Measurements from ENCODE around the gene ANAPC1.
"Not testable (repeated sequence)": the region's sequence is repeated elsewhere in the genome, so short reads cannot be mapped to it uniquely, and the experiment has no call there.

Gene ANAPC1

DNA sequence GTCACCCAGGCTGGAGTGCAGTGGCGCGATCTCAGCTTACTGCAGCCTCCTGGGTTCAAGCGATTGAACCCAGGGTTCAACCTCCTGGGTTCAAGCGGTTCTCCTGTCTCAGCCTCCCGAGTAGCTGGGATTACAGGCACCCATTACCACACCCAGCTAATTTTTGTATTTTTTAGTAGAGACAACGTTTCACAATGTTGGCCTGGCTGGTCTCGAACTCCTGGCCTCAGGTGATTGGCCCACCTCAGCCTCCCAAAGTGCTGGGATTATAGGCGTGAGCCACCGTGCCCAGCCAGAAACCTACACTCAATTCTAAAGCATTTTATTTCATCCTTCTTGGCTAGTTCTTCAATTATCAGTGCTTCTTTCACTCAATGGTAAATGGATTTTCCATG is 21.5 kb upstream of the ANAPC1 start:
- not testable (repeated sequence) for FAIRE-seq

DNA sequence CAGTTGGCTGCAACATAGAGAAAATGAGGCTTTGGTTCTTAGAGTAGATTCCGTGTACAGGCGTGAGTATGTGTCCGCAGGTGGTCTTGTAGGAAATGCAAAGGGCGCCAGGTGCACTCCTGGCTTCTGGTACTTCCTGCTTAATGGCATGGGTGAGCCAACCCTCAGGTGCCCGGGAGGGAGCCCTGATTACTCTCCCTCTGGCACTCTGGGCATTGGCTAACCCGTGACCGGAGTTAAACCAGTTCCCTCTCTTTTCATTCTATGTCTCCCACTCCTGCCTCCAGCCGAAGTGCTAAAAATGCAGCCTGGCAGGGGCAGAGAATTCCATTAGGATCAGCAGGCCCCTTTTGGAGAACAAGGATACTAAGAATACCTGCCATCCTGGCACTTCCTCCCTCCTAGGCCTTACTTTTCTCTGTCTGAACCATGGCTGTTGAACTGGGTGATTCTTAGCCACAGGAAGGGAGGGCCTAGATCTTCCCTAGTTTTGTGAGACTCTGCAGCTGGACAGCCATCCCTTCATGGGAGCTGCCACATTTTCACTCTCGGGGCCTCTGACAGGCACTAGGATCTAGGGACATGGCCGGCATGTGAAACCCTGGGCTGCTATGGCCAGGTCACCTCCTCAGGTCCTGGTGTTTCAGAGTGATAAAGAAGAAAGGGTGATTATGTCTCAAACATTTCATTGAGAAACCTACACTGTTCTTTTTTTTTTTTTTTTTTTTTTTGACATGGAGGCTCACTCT is 20.9 kb upstream of the ANAPC1 start:
- FAIRE-seq = no peak

GRCh38 chr2:111903930-111904439 is 20.0 kb upstream of the ANAPC1 start:
- no peak for FAIRE-seq

- FAIRE-seq = no peak
Observed at GRCh38 chr2:111903516-111903915, 19.5 kb upstream of the ANAPC1 start.

GRCh38 chr2:111900859-111901258 is 16.9 kb upstream of the ANAPC1 start:
- no peak for FAIRE-seq

- no peak for FAIRE-seq
Observed at GRCh38 chr2:111898703-111899514, 14.9 kb upstream of the ANAPC1 start.

DNA sequence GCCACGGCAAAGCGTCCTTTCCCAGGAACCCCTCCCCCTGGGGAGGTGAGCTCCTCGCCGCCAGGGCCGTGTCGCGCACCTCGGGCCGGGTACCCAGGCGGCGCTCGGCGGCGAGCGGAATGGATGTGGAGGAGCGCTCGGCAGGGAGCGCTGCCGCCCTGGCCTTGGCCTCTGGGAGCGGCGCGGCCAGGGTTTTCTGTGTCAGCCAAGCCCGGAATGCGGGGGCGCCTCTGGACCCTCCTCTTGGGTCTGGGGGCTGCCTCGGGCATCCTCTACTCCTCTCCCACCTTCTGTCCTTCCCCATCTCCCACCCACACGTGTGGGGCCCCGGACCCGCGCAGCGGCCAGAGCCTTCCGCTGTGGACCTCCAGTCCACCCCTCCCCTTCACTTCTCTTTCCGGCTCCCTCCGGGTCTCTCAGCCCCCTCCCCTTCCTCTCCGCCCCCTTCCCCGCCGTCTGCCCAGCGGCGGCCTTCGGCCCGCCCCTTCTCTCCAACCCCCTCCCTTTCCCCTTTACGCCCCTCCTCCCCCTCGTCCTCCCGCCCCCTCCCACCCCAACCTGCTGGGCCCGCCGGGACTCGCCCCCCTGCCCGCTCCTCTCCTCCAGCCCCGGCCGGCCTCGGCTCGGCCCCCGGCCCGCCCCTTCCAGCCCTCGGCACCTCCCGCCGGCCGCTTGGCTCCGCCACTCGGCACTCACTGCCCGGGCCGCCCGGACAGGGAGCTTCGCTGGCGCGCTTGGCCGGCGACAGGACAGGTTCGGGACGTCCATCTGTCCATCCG is 14.1 kb upstream of the ANAPC1 start, which contains the start of gene MERTK:
Gene MERTK (plus strand): TSS at position 684 of the 779 bp plus-strand sequence. CDS start 129 bp downstream, outside the sequence.
- FAIRE-seq = no peak

- FAIRE-seq = no peak
Observed at GRCh38 chr2:111897630-111897923, 13.6 kb upstream of the ANAPC1 start.

GRCh38 chr2:111896576-111896975 is 12.6 kb upstream of the ANAPC1 start:
- FAIRE-seq = no peak

GRCh38 chr2:111896024-111896423 is 12.0 kb upstream of the ANAPC1 start:
- no peak for FAIRE-seq

DNA sequence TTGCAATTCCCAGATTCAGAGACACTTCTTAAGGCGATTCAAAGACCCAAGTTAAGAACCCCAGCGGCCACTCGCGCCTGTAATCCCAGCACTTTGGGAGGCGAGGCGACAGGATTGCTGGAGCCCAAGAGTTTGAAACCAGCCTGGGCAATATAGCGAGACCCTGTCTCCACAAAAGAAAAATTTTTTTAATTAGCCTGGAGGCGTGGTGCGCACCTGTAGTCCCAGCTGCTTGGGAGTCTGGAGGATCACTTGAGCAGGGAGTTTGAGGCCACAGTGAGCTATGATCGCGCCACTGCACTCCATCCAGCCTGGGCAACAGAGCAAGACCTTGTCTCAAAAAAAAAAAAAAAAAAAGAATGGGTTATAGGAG is 585 bp upstream of the ANAPC1 start:
- FAIRE-seq = no peak

DNA sequence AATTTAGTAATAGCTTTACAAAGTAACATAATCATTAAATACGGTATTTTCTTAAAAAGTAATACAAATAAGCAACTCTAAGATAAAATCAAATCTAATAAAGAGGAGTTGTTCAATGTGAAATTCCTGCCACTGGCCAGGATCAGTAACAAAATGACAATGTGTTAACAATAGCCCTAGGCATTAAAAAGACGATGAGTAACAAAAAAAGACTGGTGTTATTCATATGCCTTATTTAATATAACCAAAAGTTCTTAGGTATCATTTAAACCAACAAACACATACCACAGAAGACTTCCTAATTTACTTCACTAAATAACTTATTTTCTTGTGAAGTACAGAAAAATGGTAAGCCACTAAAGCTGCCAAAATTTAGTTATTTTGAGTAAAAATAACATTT is 11.2 kb downstream of the ANAPC1 start:
- FAIRE-seq = peak; percentile 9

DNA sequence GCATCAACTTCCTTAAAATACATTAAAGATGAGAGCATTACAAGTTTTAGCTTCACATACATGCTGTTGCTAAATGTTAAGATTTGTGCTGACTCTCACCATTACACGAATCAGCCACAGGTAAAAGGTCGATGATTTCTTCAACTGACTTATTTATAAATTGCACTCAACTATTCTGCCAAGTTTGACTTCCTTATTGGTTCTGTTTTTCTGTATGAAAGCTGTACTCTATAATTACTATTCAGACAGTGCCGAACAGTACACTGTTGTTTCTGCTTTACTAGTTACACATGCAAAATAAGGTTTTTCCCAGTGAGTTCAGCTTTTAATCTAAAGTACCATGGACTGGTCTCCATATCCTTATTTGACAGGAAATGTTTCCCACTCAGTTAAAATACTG is 18.9 kb downstream of the ANAPC1 start:
- not testable (repeated sequence) for FAIRE-seq

- not testable (repeated sequence) for FAIRE-seq
Observed at GRCh38 chr2:111860005-111860404, 24.0 kb downstream of the ANAPC1 start.

- not testable (repeated sequence) for FAIRE-seq
Observed at GRCh38 chr2:111852544-111852943, 31.4 kb downstream of the ANAPC1 start.

- FAIRE-seq = not testable (repeated sequence)
Observed at GRCh38 chr2:111850646-111851045, 33.3 kb downstream of the ANAPC1 start.

- not testable (repeated sequence) for FAIRE-seq
Observed at GRCh38 chr2:111839625-111840282, 44.2 kb downstream of the ANAPC1 start.

DNA sequence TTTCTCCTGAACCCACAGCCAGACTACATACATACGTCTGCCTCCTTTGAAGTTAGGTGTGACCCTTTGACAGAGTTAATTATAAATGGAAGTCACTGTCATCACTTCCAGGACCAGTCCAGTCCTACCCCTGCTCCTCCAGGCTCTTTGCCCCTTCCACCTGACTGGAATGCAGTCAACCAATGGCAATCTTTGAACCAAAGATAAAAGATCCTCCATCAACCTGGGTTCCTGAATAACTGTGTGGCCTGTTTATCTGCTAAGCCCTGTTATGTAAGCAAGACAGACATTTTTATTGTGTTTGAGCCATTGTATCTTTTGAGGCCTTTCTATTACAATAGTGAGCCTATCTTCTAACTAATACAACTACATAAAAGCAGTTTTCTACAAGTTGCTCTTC is 45.0 kb downstream of the ANAPC1 start:
- not testable (repeated sequence) for FAIRE-seq

DNA sequence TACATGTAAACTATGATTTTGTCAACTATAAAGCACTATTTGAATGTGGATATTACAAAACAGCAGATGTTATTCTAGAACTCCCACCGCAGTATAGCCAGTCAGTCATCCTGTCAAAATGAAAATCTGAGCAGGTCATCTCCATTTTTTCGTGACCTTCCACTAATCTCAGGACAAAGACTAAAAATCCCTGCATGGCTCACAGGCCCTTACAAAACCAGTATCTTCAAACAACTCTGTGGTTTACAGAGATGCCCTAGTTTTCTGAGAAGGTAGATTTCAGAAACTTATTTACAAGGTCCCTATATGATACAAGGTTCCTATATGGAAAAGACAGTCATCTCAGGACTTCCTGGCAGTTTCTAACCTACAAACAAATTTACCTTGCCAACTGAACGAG is 49.8 kb downstream of the ANAPC1 start:
- not testable (repeated sequence) for FAIRE-seq

DNA sequence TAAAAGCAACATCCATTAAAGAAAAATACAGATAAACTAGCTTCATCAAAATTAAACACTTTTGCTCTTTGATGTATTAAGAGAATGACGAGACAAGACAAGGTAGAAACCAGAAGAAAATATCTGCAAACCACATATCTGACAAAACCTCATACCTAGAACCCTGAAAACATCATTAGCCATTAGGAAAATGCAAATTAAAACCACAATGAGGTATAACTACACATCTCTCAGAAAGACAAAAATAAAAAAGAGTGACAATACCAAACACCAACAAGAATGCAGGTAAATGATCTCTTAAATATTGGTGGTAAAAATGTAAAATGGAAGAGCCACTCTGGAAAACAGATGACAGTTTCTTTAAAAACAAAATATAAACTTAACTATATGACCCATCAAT is 53.5 kb downstream of the ANAPC1 start:
- not testable (repeated sequence) for FAIRE-seq

- FAIRE-seq = not testable (repeated sequence)
Observed at GRCh38 chr2:111828217-111828766, 55.7 kb downstream of the ANAPC1 start.

- not testable (repeated sequence) for FAIRE-seq
Observed at GRCh38 chr2:111812970-111813622, 70.9 kb downstream of the ANAPC1 start.
